HL-60/S4 (cell line): ENCODE results near the gene HDAC4.

Experiments
- in situ Hi-C: fragments of 300-500 bp; cut with MboI; formaldehyde crosslinking; loops from 2 replicates; pipeline ENCODE4 v1.14.3; 2022; ENCODE audit warnings: low sequenced_read_pairs

The HDAC4 gene

GRCh38 chr2:239299218-239299939 lies 101.4 kb downstream of the HDAC4 start:
- in situ Hi-C loops: no loop called here

DNA sequence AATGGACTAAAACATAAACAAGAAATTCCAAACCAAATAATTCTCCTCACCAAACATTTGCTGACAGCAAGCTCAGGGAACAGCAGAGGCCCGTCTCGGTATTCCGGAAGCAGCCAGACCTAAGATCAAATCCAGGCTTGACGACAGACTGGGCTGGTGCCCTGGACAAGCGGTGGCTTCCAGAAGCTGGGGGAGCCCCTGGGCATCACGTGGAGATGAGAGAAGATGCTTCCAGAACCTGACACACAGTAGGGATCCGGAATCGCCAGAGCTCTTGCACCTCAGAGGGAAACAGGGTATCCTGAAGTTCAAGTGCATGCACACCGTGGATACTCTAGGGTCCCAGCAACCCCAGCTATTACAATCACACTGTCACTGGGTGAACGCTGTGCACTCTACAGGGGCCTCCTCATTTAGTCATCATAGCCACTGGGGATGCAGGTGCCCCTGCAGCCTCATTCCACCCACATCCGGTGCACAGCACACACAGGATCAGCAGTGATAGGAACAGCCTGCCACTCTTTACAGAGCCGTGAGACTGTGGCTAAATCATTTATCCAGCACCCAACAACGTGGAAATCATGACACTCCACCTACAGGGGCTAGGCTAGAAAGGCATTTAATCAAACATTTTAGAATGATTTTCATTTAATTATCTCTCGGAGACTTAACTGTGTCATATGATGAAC lies 102.6 kb downstream of the HDAC4 start:
- in situ Hi-C loops: no loop called here

- in situ Hi-C loops: no loop called here
Observed at GRCh38 chr2:239297142-239298004, 103.4 kb downstream of the HDAC4 start.

DNA sequence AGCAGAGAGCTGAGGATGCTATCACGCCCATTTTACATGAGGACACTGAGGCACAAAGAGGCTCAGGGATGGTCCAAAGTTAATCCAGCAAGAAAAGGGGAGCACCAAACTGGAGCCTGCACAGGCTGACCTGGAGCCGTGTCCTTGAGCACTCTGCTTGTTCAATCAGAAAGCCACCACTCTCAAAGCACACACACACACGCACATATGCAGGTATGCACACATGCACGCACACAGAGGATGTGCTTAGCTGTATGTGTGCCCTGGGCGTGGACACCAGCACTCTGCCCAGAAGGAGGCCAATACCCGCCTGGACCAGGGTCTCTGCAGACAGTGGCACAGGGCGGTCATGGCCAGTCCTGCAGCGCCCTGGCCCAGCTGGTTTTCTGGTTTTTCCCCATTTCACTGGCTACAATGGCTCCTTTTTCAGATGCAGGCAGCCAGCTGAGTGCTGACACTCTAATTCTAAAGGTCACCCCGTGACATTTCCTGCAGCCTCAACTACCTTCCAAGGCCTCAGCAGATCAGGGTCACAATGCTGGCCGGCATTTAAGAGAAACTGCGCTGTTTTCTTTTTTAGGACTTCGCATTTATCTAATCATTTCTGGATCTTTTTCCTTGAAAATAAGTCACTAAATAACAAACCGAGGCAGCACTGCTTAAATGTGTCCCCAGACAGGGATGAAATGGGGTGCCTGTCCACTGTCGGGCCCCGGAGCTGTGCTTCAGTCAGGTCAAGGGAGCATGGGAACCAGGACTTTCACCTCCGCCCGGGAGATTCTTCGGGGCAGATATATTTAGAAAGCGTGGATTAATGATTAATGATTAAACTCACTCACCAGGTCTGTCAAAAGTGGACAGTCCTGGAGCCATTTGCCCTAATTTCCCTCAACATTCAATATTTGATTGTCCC lies 104.5 kb downstream of the HDAC4 start:
- in situ Hi-C loops: no loop called here

GRCh38 chr2:239295377-239296019 lies 105.3 kb downstream of the HDAC4 start:
- in situ Hi-C loops: no loop called here

DNA sequence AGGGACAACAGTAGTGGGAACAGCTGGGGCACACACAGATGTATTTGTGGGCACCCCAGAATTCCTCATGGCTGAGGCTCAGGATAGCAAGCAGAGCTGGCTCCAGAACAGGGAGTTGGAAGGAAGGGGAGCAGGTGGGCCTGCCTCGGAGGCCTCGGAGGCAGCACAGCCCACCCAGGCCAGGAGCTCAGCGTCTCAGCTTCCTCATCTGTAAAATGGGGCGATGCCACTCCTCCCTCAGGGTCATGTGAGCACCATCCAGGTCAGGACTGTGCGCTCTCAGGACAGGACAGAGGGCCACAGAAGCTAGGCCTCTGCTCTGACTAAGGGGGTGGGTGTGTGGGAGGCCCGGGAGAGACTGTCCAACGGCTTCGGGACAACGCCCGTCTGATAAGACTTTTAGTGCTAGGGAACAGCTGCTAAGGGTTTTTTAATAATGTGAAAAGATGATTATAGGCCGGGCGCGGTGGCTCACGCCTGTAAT lies 106.2 kb downstream of the HDAC4 start:
- in situ Hi-C loops: no loop called here

- in situ Hi-C loops: no loop called here
Observed at GRCh38 chr2:239293775-239294430, 106.9 kb downstream of the HDAC4 start.

- in situ Hi-C loops: no loop called here
Observed at GRCh38 chr2:239292959-239293774, 107.7 kb downstream of the HDAC4 start.

DNA sequence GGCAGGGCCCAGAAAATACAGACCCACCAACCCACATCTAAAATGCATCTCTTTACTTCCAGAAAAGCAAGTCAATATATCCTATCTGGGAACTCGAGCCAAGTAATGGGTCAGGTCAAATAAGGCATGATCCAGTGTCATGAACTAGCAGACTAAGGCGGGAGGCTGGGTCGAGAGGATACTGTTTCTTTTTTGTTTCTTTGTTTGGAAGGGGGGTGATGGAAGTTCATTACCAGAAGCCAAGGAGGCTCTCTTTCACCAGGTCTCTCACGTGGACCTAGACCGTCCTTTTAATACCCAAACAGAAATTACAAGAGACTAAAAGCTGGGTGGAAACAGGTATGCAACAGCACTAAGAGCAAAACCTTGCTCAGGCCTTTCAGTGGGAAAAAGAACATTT lies 108.3 kb downstream of the HDAC4 start:
- in situ Hi-C loops: no loop called here

DNA sequence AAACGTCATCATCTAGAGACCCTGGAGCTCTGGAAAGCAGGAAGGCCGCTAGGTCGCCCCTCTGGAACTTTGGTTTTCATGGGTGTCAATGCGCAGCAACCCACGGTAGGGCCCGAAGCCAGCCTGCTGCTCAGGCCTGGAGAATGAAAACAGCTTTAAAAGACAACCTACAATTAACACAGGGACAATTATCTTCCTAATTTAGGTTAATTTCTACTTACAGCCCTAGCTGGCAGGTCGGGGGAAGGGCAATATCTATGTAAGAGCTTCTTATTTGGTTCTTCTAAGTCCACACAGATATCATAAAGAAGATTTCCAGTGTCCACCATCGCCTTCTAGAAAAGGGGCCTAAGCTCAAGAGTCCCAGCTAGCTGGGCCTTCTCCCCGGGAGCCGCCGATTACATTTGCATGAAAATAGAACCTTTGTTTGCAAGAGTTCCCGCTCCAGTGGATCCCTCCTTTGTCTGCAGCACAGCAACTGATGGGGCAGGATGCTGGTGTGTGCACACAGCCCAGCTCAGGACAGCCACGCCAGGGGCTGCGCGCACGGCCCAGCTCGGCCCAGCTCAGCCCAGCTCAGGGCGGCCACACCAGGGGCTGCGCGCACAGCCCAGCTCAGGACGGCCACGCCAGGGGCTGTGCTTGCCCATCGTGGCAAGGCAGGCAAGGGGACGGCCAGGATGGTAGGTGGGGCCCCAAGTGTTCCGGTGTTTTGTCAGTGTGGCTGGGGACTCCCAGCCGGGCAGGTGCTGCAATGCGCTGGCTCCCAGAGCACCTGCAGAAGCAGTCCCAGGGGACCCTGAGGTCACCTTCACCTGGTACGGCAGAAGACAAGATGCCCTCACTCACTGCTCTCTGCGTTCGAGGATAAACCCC lies 109.1 kb downstream of the HDAC4 start:
- in situ Hi-C loops: no loop called here

DNA sequence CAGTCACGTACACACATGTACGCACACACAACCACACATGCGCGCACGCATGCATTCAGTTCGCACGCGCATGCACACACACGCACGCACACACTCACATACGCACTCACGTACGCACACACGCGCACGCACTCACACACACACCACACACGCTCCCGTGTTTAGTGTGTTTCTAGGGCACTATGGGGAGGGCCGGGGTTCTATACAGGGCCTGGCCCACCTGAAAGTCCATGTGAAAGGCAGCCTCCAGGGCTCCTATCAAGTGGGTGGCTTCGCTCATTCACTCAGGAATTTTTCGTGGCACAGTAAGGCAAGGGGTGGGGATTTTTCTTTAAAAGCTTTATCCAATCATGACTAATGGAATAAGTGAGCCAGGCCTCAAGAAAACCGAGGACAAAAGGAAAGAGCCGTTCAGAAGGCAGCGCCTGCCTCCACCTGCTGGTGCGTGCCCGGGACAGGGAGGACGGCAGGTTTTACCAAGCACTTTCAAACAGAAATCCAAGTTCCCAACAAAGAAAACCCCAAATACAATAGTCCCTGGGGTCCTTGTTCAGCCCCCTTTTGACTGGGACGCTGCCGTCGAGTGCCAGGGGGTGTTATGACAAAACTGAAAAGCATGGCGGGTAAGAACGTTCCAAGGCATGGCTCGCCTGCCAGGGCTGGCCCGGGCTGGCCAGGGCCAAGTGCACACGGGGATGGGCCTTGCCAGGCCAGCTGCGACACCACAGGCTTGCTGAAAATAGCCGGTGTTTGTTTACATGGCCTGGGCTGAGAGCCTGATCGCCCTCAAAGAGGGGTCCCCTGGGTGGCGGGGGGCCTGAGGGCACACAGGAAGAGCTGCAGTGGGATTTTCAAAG lies 110.0 kb downstream of the HDAC4 start:
- in situ Hi-C loops: no loop called here

- in situ Hi-C loops: no loop called here
Observed at GRCh38 chr2:239289545-239289944, 111.3 kb downstream of the HDAC4 start.

DNA sequence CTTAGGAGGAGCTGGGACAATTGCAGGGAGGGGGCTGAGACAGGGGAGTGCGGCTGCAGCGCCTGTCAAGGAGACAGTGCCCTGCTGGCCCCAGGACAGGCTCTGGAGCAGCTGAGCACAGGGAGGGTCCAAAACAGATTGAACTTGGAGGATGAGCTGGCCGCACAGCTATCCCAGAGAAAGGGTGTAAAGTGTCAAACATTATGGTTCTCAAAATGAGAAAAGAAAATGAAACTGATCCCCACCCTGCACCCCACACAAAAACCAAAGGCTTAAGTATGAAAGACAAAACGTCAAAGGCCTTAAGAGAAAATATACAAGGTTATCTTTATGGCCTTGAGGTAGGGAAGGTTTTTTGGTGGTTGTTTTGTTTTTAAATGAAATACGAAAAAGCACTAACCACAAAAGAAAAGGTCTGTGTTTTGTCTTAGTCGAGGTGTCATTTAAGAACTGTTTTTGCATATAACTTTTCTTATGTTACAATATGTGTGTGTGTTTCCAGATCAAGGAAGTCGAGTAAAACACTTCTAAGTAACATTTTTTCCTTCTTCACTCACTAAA lies 111.8 kb downstream of the HDAC4 start:
- in situ Hi-C loops: no loop called here

DNA sequence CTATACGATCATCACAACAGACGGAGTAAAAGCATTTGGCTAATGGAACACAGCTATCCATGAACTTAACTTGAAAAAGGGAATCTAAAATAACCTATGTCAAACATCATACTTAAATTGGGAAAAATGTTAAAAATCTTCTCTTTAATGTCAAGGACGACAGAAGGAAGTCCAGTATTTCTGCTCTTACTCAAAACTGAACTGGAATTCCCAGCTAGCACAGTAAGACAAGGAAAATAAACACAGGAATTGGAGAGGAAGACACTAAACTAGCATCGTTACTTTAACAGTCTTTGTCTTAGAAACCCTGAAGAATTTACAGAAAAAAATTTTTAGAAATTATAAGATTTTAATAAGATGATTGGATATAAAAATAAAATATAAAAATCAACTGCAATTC lies 112.6 kb downstream of the HDAC4 start:
- in situ Hi-C loops: no loop called here

- in situ Hi-C loops: no loop called here
Observed at GRCh38 chr2:239287461-239287860, 113.4 kb downstream of the HDAC4 start.

GRCh38 chr2:239286901-239287300 lies 113.9 kb downstream of the HDAC4 start:
- in situ Hi-C loops: no loop called here

DNA sequence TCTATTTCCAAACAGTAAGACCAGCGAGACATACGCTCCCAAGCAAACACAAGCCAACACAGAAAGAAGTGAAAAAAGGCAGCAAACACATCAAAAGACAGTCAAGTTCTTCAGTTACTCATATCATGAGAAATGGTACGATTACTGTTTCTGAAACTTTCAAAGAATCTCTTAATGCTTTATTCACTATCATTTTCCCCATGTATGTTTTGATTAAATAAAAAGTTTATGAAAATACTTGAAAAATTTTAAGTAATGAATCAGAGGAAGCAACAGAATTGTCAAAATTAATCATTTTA lies 114.9 kb downstream of the HDAC4 start:
- in situ Hi-C loops: no loop called here
